ENCODE measurements around the gene TOR1A.
A peak's percentile ranks its signal among the peaks of the same experiment; 100 is the strongest.
"Not testable (repeated sequence)": the region's sequence is repeated elsewhere in the genome, so short reads cannot be mapped to it uniquely, and the experiment has no call there.

TOR1A gene

DNA sequence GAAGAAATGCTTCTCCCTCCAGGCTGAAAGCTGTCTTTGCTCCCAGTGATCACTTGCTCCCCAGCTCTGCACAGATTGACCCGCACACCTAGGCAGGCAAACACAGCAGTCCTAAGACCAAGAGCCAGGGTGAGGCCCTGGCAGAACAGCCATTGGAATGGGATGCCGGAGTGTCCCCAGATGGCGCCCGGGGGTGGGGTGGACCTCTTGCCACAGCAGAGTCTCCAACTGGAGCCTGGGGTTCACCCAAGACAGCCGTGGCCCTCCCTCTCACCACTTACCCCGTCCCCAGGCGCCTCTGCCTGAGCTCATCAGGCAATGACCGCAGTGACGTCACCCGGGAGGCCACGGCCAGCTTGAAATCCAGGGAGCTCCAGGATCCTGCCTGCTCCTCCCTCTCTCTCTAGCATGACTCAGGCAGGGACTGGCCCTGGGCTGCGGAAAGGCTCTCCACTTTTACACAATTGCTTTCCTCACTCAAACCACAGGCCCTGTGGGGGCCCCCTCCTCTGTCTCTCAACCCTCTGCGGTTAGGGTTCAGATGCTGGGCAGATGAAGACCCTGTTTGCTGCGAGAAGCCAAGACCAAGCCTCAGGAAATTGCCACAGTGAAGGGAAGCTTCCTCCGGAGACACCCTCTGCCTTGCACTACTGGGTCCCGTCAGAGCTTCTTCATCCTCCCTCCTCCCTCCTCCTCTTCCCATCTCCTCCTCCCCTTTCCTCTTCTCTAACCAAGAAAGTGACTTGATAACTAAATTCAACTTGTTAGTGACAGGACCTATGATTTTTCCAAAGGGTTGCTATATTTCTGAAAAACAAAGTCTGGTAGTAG lies 46.8 kb downstream of the TOR1A start:
- peaks cover 12% of the 10 kb centered on the region; the same call in 1 of the 2 replicates for H3K27me3 ChIP-seq (ENCODE audit: insufficient read depth, low read depth)
- H3K4me2 ChIP-seq: no peak overlapping the region; the same call in 1 of the 2 replicates
- no peak overlapping the region for H3K4me3 ChIP-seq (IDR thresholded peaks at IDR 0.05; ENCODE audit: insufficient read depth, low read depth, low read length)
- H4K20me1 ChIP-seq (ENCODE audit: insufficient read depth): no peaks in the 10 kb centered on the region
- TF ChIP-seq, protein P1, sequence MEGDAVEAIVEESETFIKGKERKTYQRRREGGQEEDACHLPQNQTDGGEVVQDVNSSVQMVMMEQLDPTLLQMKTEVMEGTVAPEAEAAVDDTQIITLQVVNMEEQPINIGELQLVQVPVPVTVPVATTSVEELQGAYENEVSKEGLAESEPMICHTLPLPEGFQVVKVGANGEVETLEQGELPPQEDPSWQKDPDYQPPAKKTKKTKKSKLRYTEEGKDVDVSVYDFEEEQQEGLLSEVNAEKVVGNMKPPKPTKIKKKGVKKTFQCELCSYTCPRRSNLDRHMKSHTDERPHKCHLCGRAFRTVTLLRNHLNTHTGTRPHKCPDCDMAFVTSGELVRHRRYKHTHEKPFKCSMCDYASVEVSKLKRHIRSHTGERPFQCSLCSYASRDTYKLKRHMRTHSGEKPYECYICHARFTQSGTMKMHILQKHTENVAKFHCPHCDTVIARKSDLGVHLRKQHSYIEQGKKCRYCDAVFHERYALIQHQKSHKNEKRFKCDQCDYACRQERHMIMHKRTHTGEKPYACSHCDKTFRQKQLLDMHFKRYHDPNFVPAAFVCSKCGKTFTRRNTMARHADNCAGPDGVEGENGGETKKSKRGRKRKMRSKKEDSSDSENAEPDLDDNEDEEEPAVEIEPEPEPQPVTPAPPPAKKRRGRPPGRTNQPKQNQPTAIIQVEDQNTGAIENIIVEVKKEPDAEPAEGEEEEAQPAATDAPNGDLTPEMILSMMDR (conservative IDR thresholded peaks at IDR 0.05; ENCODE audit: low read depth, low read length): no peak
- no peaks in the 10 kb centered on the region for H3K36me3 ChIP-seq (ENCODE audit: insufficient read depth)
- no peak overlapping the region for H3K9ac ChIP-seq
- no peak overlapping the region for H3K27ac ChIP-seq
- peaks cover 9% of the 10 kb centered on the region for H3K4me1 ChIP-seq (ENCODE audit: low read depth, poor library complexity, severe bottlenecking)
- H2AFZ ChIP-seq (ENCODE audit: low read depth): 0 out of 2 replicates have a peak overlapping the region, but pooled peaks have one; percentile 4
- no peaks in the 10 kb centered on the region for H3K79me2 ChIP-seq (ENCODE audit: insufficient read depth, low read depth)

DNA sequence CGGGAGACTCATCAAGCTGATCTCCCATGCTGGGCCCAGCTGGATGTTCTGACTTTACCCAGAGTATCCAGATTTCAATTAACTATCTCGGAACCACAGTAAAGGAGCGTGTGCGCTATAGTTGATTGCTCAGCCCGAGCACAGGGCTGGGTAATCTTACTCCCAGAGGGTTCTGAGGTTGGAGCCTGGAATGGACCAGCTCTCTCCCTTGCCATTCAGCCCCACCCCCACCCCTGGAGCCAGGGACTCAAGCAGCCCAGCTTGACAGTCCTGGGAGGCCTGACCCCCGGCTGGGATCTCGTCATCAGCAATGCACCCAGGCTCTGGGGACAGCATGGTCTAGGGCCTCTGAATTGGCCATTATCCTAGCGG lies 47.4 kb downstream of the TOR1A start:
- H3K27ac ChIP-seq: no peak overlapping the region
- no peak overlapping the region for H2AFZ ChIP-seq (ENCODE audit: low read depth)
- H3K4me3 ChIP-seq (IDR thresholded peaks at IDR 0.05; ENCODE audit: insufficient read depth, low read depth, low read length): no peak overlapping the region
- no peaks in the 10 kb centered on the region for H3K36me3 ChIP-seq (ENCODE audit: insufficient read depth)
- H3K79me2 ChIP-seq (ENCODE audit: insufficient read depth, low read depth): no peaks in the 10 kb centered on the region
- H4K20me1 ChIP-seq (ENCODE audit: insufficient read depth): no peaks in the 10 kb centered on the region
- H3K9ac ChIP-seq: no peak overlapping the region
- no peak overlapping the region; the same call in 1 of the 2 replicates for H3K4me2 ChIP-seq
- peaks cover 9% of the 10 kb centered on the region for H3K4me1 ChIP-seq (ENCODE audit: low read depth, poor library complexity, severe bottlenecking)
- TF ChIP-seq, protein P1 (conservative IDR thresholded peaks at IDR 0.05; ENCODE audit: low read depth, low read length): no peak
- H3K27me3 ChIP-seq (ENCODE audit: insufficient read depth, low read depth): peaks cover 12% of the 10 kb centered on the region; the same call in 1 of the 2 replicates

DNA sequence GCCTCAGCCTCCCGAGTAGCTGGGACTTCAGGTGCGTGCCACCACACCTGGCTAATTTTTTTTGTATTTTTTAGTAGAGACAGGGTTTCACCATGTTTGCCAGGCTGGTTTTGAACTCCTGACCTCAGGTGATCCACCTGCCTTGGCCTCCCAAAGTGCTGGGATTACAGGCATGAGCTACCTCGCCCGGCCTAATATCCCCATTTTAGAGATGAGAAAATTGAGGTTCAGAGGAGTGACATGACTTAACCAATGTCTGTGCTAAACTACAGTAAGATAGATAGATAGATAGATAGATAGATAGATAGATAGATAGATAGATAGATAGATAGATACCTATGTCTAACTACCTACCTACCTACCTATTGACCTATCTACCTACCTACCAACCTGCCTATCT lies 47.8 kb downstream of the TOR1A start:
- not testable (repeated sequence) for H3K4me3 ChIP-seq (IDR thresholded peaks at IDR 0.05; ENCODE audit: insufficient read depth, low read depth, low read length); H3K4me2 ChIP-seq; H4K20me1 ChIP-seq (ENCODE audit: insufficient read depth); H3K9ac ChIP-seq; H3K36me3 ChIP-seq (ENCODE audit: insufficient read depth); H3K4me1 ChIP-seq (ENCODE audit: low read depth, poor library complexity, severe bottlenecking); H3K79me2 ChIP-seq (ENCODE audit: insufficient read depth, low read depth); H2AFZ ChIP-seq (ENCODE audit: low read depth); H3K27ac ChIP-seq
- peaks cover 12% of the 10 kb centered on the region; the same call in 1 of the 2 replicates for H3K27me3 ChIP-seq (ENCODE audit: insufficient read depth, low read depth)

DNA sequence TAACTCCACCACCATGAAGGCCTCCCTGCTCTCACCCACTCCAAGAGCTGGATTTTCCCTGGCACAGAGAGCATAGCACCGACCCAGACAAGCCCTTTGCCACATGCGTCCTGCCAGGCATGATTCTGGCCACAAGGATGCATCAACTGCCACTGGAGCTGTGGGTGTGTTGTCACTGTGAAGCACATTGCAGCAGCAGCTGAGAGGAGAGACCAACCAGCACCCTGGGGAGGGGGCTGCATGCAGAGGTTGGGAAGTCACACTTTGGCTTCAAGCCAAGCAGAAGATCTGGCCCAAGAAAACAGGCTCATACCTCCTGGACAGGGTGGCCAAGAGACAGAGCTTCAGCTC lies 48.5 kb downstream of the TOR1A start:
- H3K27ac ChIP-seq: no peak overlapping the region

More for the DNA sequence above, 48.5 kb downstream of the TOR1A start:
- peaks cover 9% of the 10 kb centered on the region for H3K4me1 ChIP-seq (ENCODE audit: low read depth, poor library complexity, severe bottlenecking)
- H2AFZ ChIP-seq (ENCODE audit: low read depth): no peak overlapping the region
- no peak overlapping the region for H3K4me2 ChIP-seq
- H3K9ac ChIP-seq: no peak overlapping the region
- H3K4me3 ChIP-seq (IDR thresholded peaks at IDR 0.05; ENCODE audit: insufficient read depth, low read depth, low read length): no peak overlapping the region
- TF ChIP-seq, protein P1 (conservative IDR thresholded peaks at IDR 0.05; ENCODE audit: low read depth, low read length): no peak
- no peaks in the 10 kb centered on the region for H3K36me3 ChIP-seq (ENCODE audit: insufficient read depth)
- peaks cover 12% of the 10 kb centered on the region; the same call in 1 of the 2 replicates for H3K27me3 ChIP-seq (ENCODE audit: insufficient read depth, low read depth)
- no peaks in the 10 kb centered on the region for H3K79me2 ChIP-seq (ENCODE audit: insufficient read depth, low read depth)
- no peaks in the 10 kb centered on the region for H4K20me1 ChIP-seq (ENCODE audit: insufficient read depth)
